Inferior parietal cortex (tissue), 1 donor: ENCODE results near the gene OR6S1.
"Not testable (repeated sequence)": the region's sequence is repeated elsewhere in the genome, so short reads cannot be mapped to it uniquely, and the experiment has no call there.

Source experiments
- DNase-seq: peaks from one replicate; pipeline ENCODE4 v3.0.0-alpha.2; 2016; ENCODE audit errors: extremely low spot score

The OR6S1 gene

GRCh38 chr14:20671597-20672283 is 30.2 kb upstream of the OR6S1 start:
- DNase-seq, result no peak

- no peak for DNase-seq
Measured at GRCh38 chr14:20668969-20669368, 27.5 kb upstream of the OR6S1 start.

GRCh38 chr14:20667957-20668356 is 26.5 kb upstream of the OR6S1 start:
- no peak for DNase-seq

GRCh38 chr14:20666400-20666961 is 25.0 kb upstream of the OR6S1 start:
- not testable (repeated sequence) for DNase-seq

GRCh38 chr14:20662968-20663732 is 21.7 kb upstream of the OR6S1 start:
- DNase-seq, result peak; percentile 53

- DNase-seq, result no peak
Measured at GRCh38 chr14:20661197-20661596, 19.7 kb upstream of the OR6S1 start.

- no peak for DNase-seq
Measured at GRCh38 chr14:20659813-20660395, 18.4 kb upstream of the OR6S1 start.

- DNase-seq, result no peak
Measured at GRCh38 chr14:20659336-20659735, 17.8 kb upstream of the OR6S1 start.

- no peak for DNase-seq
Measured at GRCh38 chr14:20658246-20658645, 16.8 kb upstream of the OR6S1 start.

GRCh38 chr14:20657216-20658211 is 16.0 kb upstream of the OR6S1 start:
- DNase-seq, result no peak

GRCh38 chr14:20656274-20656673 is 14.8 kb upstream of the OR6S1 start:
- DNase-seq, result no peak

GRCh38 chr14:20655851-20656250 is 14.4 kb upstream of the OR6S1 start:
- no peak for DNase-seq

GRCh38 chr14:20652996-20653975 is 11.8 kb upstream of the OR6S1 start:
- no peak for DNase-seq

GRCh38 chr14:20645481-20645880 is 4.0 kb upstream of the OR6S1 start:
- DNase-seq, result no peak

GRCh38 chr14:20644520-20644919 is 3.0 kb upstream of the OR6S1 start:
- DNase-seq, result no peak

GRCh38 chr14:20642755-20643154 is 1.3 kb upstream of the OR6S1 start:
- DNase-seq, result not testable (repeated sequence)

GRCh38 chr14:20642182-20642581 is 691 bp upstream of the OR6S1 start:
- no peak for DNase-seq

- peak; percentile 65 for DNase-seq
Measured at GRCh38 chr14:20632831-20633691, 8.4 kb downstream of the OR6S1 start.

- DNase-seq, result no peak
Measured at GRCh38 chr14:20632448-20632830, 9.1 kb downstream of the OR6S1 start.
